Ectodermal cell (in vitro differentiated cells): Measurements from ENCODE around the gene H3-3A.
A peak's percentile ranks its signal among the peaks of the same experiment; 100 is the strongest.

Experiments
- H3K27ac ChIP-seq: 2 replicates; pipeline ENCODE4 v1.7.0; 2013; ENCODE audit warnings: mild to moderate bottlenecking, low read depth, low read length; ENCODE audit not compliant: insufficient read depth, poor library complexity, severe bottlenecking
- H3K27me3 ChIP-seq: 2 replicates; pipeline ENCODE4 v1.7.0; 2013; ENCODE audit warnings: mild to moderate bottlenecking, low read length; ENCODE audit not compliant: insufficient read depth, control insufficient read depth, poor library complexity, severe bottlenecking
- H3K36me3 ChIP-seq: one replicate; pipeline ENCODE4 v1.7.0; 2013; ENCODE audit warnings: low read length; ENCODE audit not compliant: control insufficient read depth, insufficient read depth
- H3K4me1 ChIP-seq: one replicate; pipeline ENCODE4 v1.7.0; 2013; ENCODE audit warnings: low read length; ENCODE audit not compliant: control insufficient read depth, insufficient read depth
- H3K4me3 ChIP-seq: 2 replicates; pipeline ENCODE4 v1.7.0; 2013; ENCODE audit warnings: low read depth, low read length, control low read depth; ENCODE audit not compliant: insufficient read depth
- H3K9me3 ChIP-seq: 2 replicates; pipeline ENCODE4 v1.7.0; 2013; ENCODE audit warnings: mild to moderate bottlenecking, low read length, moderate library complexity; ENCODE audit not compliant: control insufficient read depth
- WGBS, 2 experiments: methylation state at CpG; one replicate each; pipeline ENCODE4 v1.1.7; 2013; ENCODE audit warnings: missing lambda C conversion rate in 2 of 2; 5-methylcytosine and 5-hydroxymethylcytosine counted together

The H3-3A gene

GRCh38 chr1:226051365-226051764, 11.2 kb upstream of the H3-3A start:
- Histone ChIP-seq H3K27me3 (no peaks in the 10 kb centered on the region), H3K4me1 (no peaks in the 10 kb centered on the region), H3K36me3 (no peaks in the 10 kb centered on the region), H3K9me3 (no peaks in the 10 kb centered on the region), H3K27ac (no peak overlapping the region), H3K4me3 (no peak overlapping the region)
- 88 to 100% methylated on average over 1 to 2 of the region's 2 CpGs for WGBS, 2 experiments

GRCh38 chr1:226052061-226052460, 10.5 kb upstream of the H3-3A start:
- WGBS, 2 experiments = 100% methylated on average over 1 of the region's 1 CpG

GRCh38 chr1:226054519-226055327, 7.8 kb upstream of the H3-3A start:
- WGBS, 2 experiments = 67 to 69% methylated on average over 6 of the region's 6 CpGs
- no peaks in the 10 kb centered on the region for H3K36me3 ChIP-seq
- H3K27ac ChIP-seq = no peak overlapping the region

More at GRCh38 chr1:226052061-226052460, 10.5 kb upstream of the H3-3A start:
- Histone ChIP-seq H3K27me3 (no peaks in the 10 kb centered on the region), H3K4me3 (no peak overlapping the region), H3K36me3 (no peaks in the 10 kb centered on the region), H3K4me1 (no peaks in the 10 kb centered on the region), H3K9me3 (no peaks in the 10 kb centered on the region), H3K27ac (no peak overlapping the region)

GRCh38 chr1:226059709-226060108, 2.8 kb upstream of the H3-3A start:
- no peaks in the 10 kb centered on the region for H3K4me1 ChIP-seq
- H3K36me3 ChIP-seq = no peaks in the 10 kb centered on the region
- WGBS, 2 experiments = 89 to 100% methylated on average over 1 of the region's 1 CpG
- H3K9me3 ChIP-seq = no peaks in the 10 kb centered on the region
- no peaks in the 10 kb centered on the region for H3K27me3 ChIP-seq
- H3K27ac ChIP-seq = no peak overlapping the region
- H3K4me3 ChIP-seq = no peak overlapping the region

More at GRCh38 chr1:226054519-226055327, 7.8 kb upstream of the H3-3A start:
- Histone ChIP-seq H3K9me3 (no peaks in the 10 kb centered on the region), H3K4me1 (no peaks in the 10 kb centered on the region), H3K27me3 (no peaks in the 10 kb centered on the region), H3K4me3 (no peak overlapping the region)

- no peak overlapping the region for H3K27ac ChIP-seq
Measured at GRCh38 chr1:226060427-226060826, 2.1 kb upstream of the H3-3A start.

GRCh38 chr1:226061068-226061840, 1.3 kb upstream of the H3-3A start:
- H3K27me3 ChIP-seq = no peaks in the 10 kb centered on the region
- H3K27ac ChIP-seq = peak overlapping the region; percentile 96
- 31% methylated on average over 21 of the region's 21 CpGs for WGBS, 2 experiments
- H3K9me3 ChIP-seq = no peaks in the 10 kb centered on the region
- H3K36me3 ChIP-seq = peaks cover 5% of the 10 kb centered on the region
- H3K4me1 ChIP-seq = peaks cover 12% of the 10 kb centered on the region
- H3K4me3 ChIP-seq = peak overlapping the region; percentile 90

More at GRCh38 chr1:226060427-226060826, 2.1 kb upstream of the H3-3A start:
- Histone ChIP-seq H3K4me3 (no peak overlapping the region), H3K36me3 (no peaks in the 10 kb centered on the region), H3K9me3 (no peaks in the 10 kb centered on the region), H3K27me3 (no peaks in the 10 kb centered on the region), H3K4me1 (peaks cover 5% of the 10 kb centered on the region)
- 97 to 98% methylated on average over 1 of the region's 1 CpG for WGBS, 2 experiments

GRCh38 chr1:226061841-226062557, 517 bp upstream of the H3-3A start:
- peaks cover 12% of the 10 kb centered on the region for H3K4me1 ChIP-seq
- H3K27ac ChIP-seq = peak overlapping the region; percentile 96
- WGBS, 2 experiments = 0% methylated on average over 99 to 100 of the region's 100 CpGs
- H3K27me3 ChIP-seq = no peaks in the 10 kb centered on the region
- peaks cover 11% of the 10 kb centered on the region for H3K36me3 ChIP-seq
- peak overlapping the region; percentile 90 for H3K4me3 ChIP-seq
- no peaks in the 10 kb centered on the region for H3K9me3 ChIP-seq

GRCh38 chr1:226063224-226063976, 884 bp downstream of the H3-3A start:
- H3K36me3 ChIP-seq = peaks cover 23% of the 10 kb centered on the region
- no peaks in the 10 kb centered on the region for H3K9me3 ChIP-seq
- H3K27me3 ChIP-seq = no peaks in the 10 kb centered on the region
- H3K4me3 ChIP-seq = peak overlapping the region; percentile 90
- H3K4me1 ChIP-seq = peaks cover 12% of the 10 kb centered on the region
- WGBS, 2 experiments = 1% methylated on average over 34 to 36 of the region's 36 CpGs
- H3K27ac ChIP-seq = peak overlapping the region; percentile 98

- H3K27me3 ChIP-seq = no peaks in the 10 kb centered on the region
- H3K27ac ChIP-seq = peak overlapping the region; percentile 98
- no peaks in the 10 kb centered on the region for H3K9me3 ChIP-seq
- 0 to 2% methylated on average over 9 to 13 of the region's 17 CpGs for WGBS, 2 experiments
- peaks cover 31% of the 10 kb centered on the region for H3K36me3 ChIP-seq
- peaks cover 12% of the 10 kb centered on the region for H3K4me1 ChIP-seq
- H3K4me3 ChIP-seq = peak overlapping the region; percentile 90
Measured at GRCh38 chr1:226063977-226064815, 1.7 kb downstream of the H3-3A start.
